K562 (cell line): ENCODE results near the gene PRR23E. TPM values are rescaled to one million over a fixed set of nuclear protein-coding genes. Genes with fewer than 3 reads are reported as not detected.

ENCODE experiments used
- ATAC-seq: fragments of 200-7000 bp; cut with Tn5 transposase; 3 replicates; pipeline ENCODE4 v1.9.1; 2020; ENCODE audit warnings: moderate library complexity
- BruUV-seq: library from RNA; stranded (reverse); fragments of 400-500 nt; replicated peaks from 2 replicates; lab custom pipeline; 2021; lab: Mats Ljungman, UMichigan
- CTCF ChIA-PET: fragments of 300-600 bp; formaldehyde crosslinking; extraction: SDS; loops from one replicate; lab custom pipeline; 2021; ENCODE audit warnings: low intra/inter-chr PET ratio; lab: Yijun Ruan, JAX
- POLR2A ChIA-PET: fragments of 300-600, 350-650 bp; sonication (Branson Sonifier 250); formaldehyde crosslinking; extraction: SDS; loops from one replicate; lab custom pipeline; 2021; ENCODE audit warnings: antibody characterized with exemption, inconsistent platforms; lab: Yijun Ruan, JAX
- DNase-seq, 4 experiments: peaks; one replicate each; pipeline versions ENCODE4 v3.0.0 to v3.0.0-alpha.2; 2011 to 2018; ENCODE audit warnings: low spot score in 3 of 4, mixed read lengths in 3 of 4; ENCODE audit errors: extremely low read depth in 1 of 4
- FAIRE-seq: peaks from 2 replicates; lab custom pipeline; 2011; peaks lifted over from hg19 to GRCh38; lab: Jason Lieb, UNC
- H2AFZ ChIP-seq: 2 replicates; pipeline ENCODE4 v1.6.0; 2011; ENCODE audit warnings: low read depth, low read length, control low read depth, inconsistent platforms
- H3K27ac ChIP-seq: fragments of 200-600 bp; 3 replicates; pipeline ENCODE4 v1.8.0; 2011; ENCODE audit warnings: low read depth, mild to moderate bottlenecking, control low read depth, inconsistent platforms, low read length, moderate library complexity, mixed read lengths; ENCODE audit errors: extremely low read depth
- H3K27me3 ChIP-seq, 2 experiments: fragments of 300-600 bp in 1 of 2; 2 replicates in 1 of 2; 3 replicates in 1 of 2; pipeline versions ENCODE4 v1.6.0 to v1.8.0; 2011; ENCODE audit warnings: inconsistent platforms in 2 of 2, low read length in 2 of 2, mild to moderate bottlenecking in 1 of 2, mixed read lengths in 1 of 2, moderate library complexity in 1 of 2; ENCODE audit not compliant: control insufficient read depth in 2 of 2, insufficient read depth in 2 of 2
- H3K36me3 ChIP-seq: fragments of 300-600 bp; 3 replicates; pipeline ENCODE4 v1.8.0; 2011; ENCODE audit warnings: mild to moderate bottlenecking, low read length, inconsistent platforms; ENCODE audit not compliant: control insufficient read depth, insufficient read depth
- H3K4me1 ChIP-seq, 2 experiments: fragments of 200-600 bp in 1 of 2; replicated peaks in 1 of 2; 2 replicates in 1 of 2; 3 replicates in 1 of 2; pipeline versions ENCODE4 v1.5.1 to v1.8.0; 2011; ENCODE audit warnings: inconsistent platforms in 2 of 2, low read length in 2 of 2, mild to moderate bottlenecking in 1 of 2, mixed read lengths in 1 of 2, moderate library complexity in 1 of 2; ENCODE audit not compliant: control insufficient read depth in 2 of 2, insufficient read depth in 2 of 2
- H3K4me2 ChIP-seq: 2 replicates; pipeline ENCODE4 v1.6.1; 2011; ENCODE audit warnings: low read length, control low read depth, inconsistent platforms, mixed read lengths; ENCODE audit not compliant: insufficient read depth
- H3K4me3 ChIP-seq: fragments of 200-600 bp; sonication (generic), shearing (Covaris generic); 2 replicates; pipeline ENCODE4 v1.5.1; 2016; ENCODE audit warnings: control low read depth, inconsistent platforms
- H3K79me2 ChIP-seq: fragments of 200-600 bp; 3 replicates; pipeline ENCODE4 v1.8.0; 2011; ENCODE audit warnings: low read length, inconsistent platforms; ENCODE audit not compliant: control insufficient read depth, insufficient read depth
- H3K9ac ChIP-seq, 2 experiments: 2 replicates each; pipeline versions ENCODE4 v1.6.0 to v1.6.1; 2011; ENCODE audit warnings: low read depth in 2 of 2, low read length in 2 of 2, control low read depth in 1 of 2, inconsistent platforms in 1 of 2, mild to moderate bottlenecking in 1 of 2, mixed read lengths in 1 of 2; ENCODE audit not compliant: insufficient read depth in 1 of 2
- H3K9me1 ChIP-seq: one replicate; pipeline ENCODE4 v1.6.0; 2011; ENCODE audit warnings: inconsistent platforms, mild to moderate bottlenecking, low read length, moderate library complexity; ENCODE audit not compliant: control insufficient read depth, insufficient read depth
- H3K9me3 ChIP-seq: replicated peaks from 2 replicates; pipeline ENCODE4 v1.5.1; 2011; ENCODE audit warnings: low read depth, low read length, inconsistent platforms; ENCODE audit not compliant: control insufficient read depth, insufficient read depth
- H4K20me1 ChIP-seq: replicated peaks from 2 replicates; pipeline ENCODE4 v1.6.1; 2011; ENCODE audit warnings: low read length, inconsistent platforms, mixed read lengths; ENCODE audit not compliant: control insufficient read depth, insufficient read depth
- PKNOX1 ChIP-seq: fragments of 450-650 bp; IDR thresholded peaks from 2 replicates; pipeline ENCODE4 v1.6.1; 2016
- PYGO2 ChIP-seq: fragments of 450-650 bp; IDR thresholded peaks from 2 replicates; pipeline ENCODE4 v1.6.1; 2016; ENCODE audit warnings: mild to moderate bottlenecking, missing genetic modification characterization, moderate library complexity, missing compliant biosample characterization
- ZNF699 ChIP-seq: fragments of 250-450 bp; sonication (Bioruptor Pico); IDR thresholded peaks from 2 replicates; pipeline ENCODE4 v1.8.0; 2021; ENCODE audit warnings: mild to moderate bottlenecking, moderate library complexity; ENCODE audit not compliant: insufficient replicate concordance
- in situ Hi-C: fragments of 300-500 bp; cut with MboI; formaldehyde crosslinking; loops from 4 replicates; pipeline ENCODE4 v1.15.0; 2018; ENCODE audit warnings: inconsistent platforms, mixed read lengths
- intact Hi-C: fragments of 100-400 bp; cut with micrococcal nuclease; formaldehyde crosslinking; loops from 2 replicates; pipeline ENCODE4 v1.14.2; 2022
- polyA plus RNA-seq, 8 experiments: library from polyadenylated mRNA; depleted of rRNA in 4 of 8; stranded (reverse) in 5 of 8; unstranded in 3 of 8; fragments of >200 nt; fragmentation: Nextera tagmentation in 2 of 8; fragmentation: Illumina TruSeq in 1 of 8; extraction: Ambion mirVana in 2 of 8; extraction: Trizol in 1 of 8; gene quantifications; 2 replicates each; pipeline versions ENCODE4 v1.2.1 to v1.2.3, GENCODE V29; 2011 to 2014; ENCODE audit warnings: inconsistent platforms in 1 of 8, missing spikeins in 1 of 8
- total RNA-seq, 7 experiments: library from RNA; depleted of rRNA in 6 of 7; stranded (reverse); fragments of >200 nt in 6 of 7; fragmentation: Illumina TruSeq in 2 of 7; extraction: Trizol in 2 of 7; gene quantifications; 2 replicates each; pipeline versions ENCODE4 v1.2.1 to v1.2.3, GENCODE V29; 2011 to 2021; ENCODE audit warnings: low replicate concordance in 1 of 7
- TF ChIP-seq, protein P1 (sequence below): fragments of 450-650 bp; formaldehyde crosslinking; conservative IDR thresholded peaks from 2 replicates; pipeline ENCODE4 v1.4.0; 2022; ENCODE audit warnings: mild to moderate bottlenecking, missing genetic modification characterization

PRR23E gene
- total and polyA plus RNA-seq, 9 of the 15 experiments (the other 6 are each of a cell fraction or from before 2014, with no cell fraction given), result not detected

GRCh38 chr3:127234778-127235177 is 41.8 kb downstream of the PRR23E start:
- POLR2A ChIA-PET, result no interaction called here
- no peak for TF ChIP-seq PKNOX1
- TF ChIP-seq, protein P1, sequence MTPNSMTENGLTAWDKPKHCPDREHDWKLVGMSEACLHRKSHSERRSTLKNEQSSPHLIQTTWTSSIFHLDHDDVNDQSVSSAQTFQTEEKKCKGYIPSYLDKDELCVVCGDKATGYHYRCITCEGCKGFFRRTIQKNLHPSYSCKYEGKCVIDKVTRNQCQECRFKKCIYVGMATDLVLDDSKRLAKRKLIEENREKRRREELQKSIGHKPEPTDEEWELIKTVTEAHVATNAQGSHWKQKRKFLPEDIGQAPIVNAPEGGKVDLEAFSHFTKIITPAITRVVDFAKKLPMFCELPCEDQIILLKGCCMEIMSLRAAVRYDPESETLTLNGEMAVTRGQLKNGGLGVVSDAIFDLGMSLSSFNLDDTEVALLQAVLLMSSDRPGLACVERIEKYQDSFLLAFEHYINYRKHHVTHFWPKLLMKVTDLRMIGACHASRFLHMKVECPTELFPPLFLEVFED, result no peak
- TF ChIP-seq PYGO2 (tag), result no peak
- no peak for TF ChIP-seq ZNF699 (CRISPR knock-in tag)
- DNase-seq (no peak), ATAC-seq (no peak), FAIRE-seq (no peak)
- in situ Hi-C loops, result no loop called here
- H3K9me3 ChIP-seq, result no peaks in the 10 kb centered on the region
- H4K20me1 ChIP-seq, result no peaks in the 10 kb centered on the region
- H3K4me3 ChIP-seq, result no peak overlapping the region
- no peaks in the 10 kb centered on the region for H3K79me2 ChIP-seq
- no peaks in the 10 kb centered on the region for H3K36me3 ChIP-seq
- H3K4me1 ChIP-seq, result no peaks in the 10 kb centered on the region
- CTCF ChIA-PET, result no interaction called here
- H3K27ac ChIP-seq, result no peak overlapping the region
- H2AFZ ChIP-seq, result no peak overlapping the region
- H3K27me3 ChIP-seq, result no peaks in the 10 kb centered on the region
- H3K9me1 ChIP-seq, result no peaks in the 10 kb centered on the region
- intact Hi-C loops, result no loop called here
- no peak overlapping the region for H3K9ac ChIP-seq
- BruUV-seq, result no TSS peak
- no peak overlapping the region for H3K4me2 ChIP-seq
